ENCODE data around the gene INTU. TPM values are rescaled to one million over a fixed set of nuclear protein-coding genes. Genes with fewer than 3 reads are reported as not detected.

INTU gene
- 2.0 TPM in 2 replicates for total RNA-seq

GRCh38 chr4:127632420-127633403 lies at the start of gene INTU:
INTU (plus strand) TSS chr4:127632957; CDS start chr4:127633035, 78 bp downstream.

GRCh38 chr4:127730142-127730913 lies 97.6 kb downstream of the INTU start, which contains the start of gene SLC25A31:
SLC25A31 (plus strand) TSS chr4:127730400; CDS start chr4:127730546, 146 bp downstream.

Other genes starting within 250 kb of the INTU start
- not detected in 2 replicates for gene SLC25A31, start 97.4 kb downstream of the INTU start, total RNA-seq
- 18.5 and 26.4 TPM in 2 replicates for gene HSPA4L, start 149.4 kb downstream of the INTU start, total RNA-seq
- 4.6 and 13.1 TPM in 2 replicates for gene PLK4, start 247.9 kb downstream of the INTU start, total RNA-seq

All from hair follicular keratinocyte (primary cell).